Anterior cingulate cortex (tissue), 58 donors: Measurements from ENCODE around the gene REG3G.

ENCODE experiments used
- DNase-seq, 58 donors: peaks; one replicate each; lab custom pipeline; 2025; lab: John Stamatoyannopoulos, UW

The REG3G gene

DNA sequence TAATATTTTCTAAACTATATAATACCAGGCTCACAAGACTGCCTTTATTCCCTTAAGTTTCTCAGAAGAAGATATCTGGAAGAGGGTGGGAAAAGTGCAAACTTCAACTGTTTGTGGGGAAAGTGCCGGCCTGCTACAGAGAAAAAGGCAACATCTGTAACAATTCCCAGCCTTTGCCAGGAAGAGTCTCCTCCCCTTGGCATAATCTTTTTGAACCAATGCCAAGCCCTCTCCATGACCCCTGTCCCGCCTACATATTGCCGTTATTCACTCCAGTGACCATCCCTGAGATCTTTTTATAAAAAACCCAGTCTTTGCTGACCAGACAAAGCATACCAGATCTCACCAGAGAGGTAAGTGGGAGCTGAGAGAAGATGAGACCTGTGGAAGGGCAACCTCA, at the start of gene REG3G:
Gene REG3G, plus strand, starts transcription at position 282 of the 400 bp plus-strand sequence. CDS start 392 bp downstream, outside the sequence.
- no peak for DNase-seq

DNA sequence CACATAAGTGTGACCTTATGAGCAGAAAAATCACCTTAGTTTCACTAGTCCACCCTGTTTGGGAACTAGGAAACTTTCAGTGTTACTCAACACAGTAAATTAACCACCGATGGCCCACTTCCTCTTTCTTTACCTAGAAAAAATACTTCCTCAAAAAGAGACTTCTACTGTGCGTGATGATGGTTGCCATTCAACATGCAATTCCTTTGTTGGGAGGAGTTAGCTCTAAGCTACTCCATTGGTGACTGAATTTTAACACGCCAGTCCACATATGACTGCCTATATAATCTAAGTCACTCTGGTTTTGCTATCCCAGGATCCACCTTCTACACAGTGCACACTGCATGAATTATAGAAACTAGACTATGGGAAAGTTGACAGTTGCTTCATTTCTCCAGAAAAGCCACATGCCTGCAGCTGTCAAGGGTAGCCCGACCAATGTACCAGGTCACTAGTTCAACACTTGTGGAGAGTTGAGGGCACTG, 47.8 kb upstream of the REG3G start:
- DNase-seq = no peak

DNA sequence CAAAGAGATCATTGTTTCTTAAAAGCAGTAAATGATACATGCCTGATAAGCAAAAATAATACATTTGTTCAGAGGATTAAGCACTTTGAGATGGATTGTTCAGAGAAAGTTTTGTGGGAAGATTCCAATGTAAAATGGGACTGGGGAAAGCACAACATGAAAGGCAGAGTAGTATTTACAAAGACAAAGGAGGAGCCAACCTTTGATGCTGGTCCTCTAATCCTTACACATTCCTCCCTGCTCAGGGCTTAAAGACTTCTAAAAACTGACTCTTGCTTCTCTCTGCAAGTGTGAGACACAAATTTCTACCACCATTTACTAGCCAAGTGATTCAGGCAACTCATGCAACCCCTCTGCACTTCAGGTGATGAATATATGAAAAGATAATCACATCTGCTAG, 47.2 kb upstream of the REG3G start:
- DNase-seq = no peak

DNA sequence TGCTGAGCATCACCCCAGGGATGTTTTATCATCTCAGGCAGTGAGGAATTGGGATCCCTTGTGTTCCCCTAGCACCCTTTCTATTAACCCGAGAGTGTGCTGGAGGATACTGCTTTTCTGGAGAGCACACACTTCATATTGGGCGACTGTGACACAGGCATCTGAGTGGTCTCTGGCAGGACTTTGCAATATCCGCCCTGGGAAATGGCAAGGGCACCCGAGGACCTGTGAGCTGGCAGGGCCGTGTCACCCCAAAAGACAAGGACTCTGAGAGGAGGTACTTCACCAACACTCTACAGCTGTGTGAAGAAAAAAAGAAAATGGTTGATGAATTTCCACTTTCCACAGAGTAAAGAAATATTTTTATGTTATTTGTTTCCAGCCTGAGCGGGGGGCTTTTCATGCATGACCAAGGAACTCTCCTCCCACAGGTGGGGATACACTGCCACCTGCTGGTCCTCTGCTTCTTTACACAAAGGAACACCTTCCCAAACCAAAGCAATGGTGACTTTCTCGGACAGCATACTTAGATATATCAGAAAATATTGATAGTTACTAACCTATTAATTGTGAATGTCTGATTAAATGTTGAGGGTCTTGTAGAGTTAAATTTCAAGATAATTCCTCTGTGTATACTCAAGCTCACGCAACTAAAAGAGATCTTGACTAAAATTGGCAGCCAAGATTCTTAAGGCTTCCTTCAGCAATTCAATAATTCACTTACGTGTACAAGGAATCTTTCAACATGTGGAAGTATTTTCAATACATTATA, 45.9 kb upstream of the REG3G start:
- peak in 48 of 58 donors; percentile 3 to 80 (median 28) for DNase-seq

DNA sequence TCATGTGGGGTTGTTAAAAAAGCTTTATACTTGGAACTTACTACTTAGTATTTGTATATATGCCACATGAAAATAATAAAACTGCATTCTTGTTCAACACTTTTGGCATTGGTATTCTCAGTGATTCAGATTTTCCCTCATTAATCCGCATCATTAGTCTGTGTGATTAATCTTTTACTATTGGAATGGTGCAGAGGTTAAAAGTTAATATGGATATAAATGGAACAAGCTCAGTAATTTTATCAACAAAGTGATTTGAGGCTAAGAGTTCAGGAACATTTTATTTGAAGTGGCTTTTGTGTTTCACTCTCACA, 45.4 kb upstream of the REG3G start:
- DNase-seq = no peak

DNA sequence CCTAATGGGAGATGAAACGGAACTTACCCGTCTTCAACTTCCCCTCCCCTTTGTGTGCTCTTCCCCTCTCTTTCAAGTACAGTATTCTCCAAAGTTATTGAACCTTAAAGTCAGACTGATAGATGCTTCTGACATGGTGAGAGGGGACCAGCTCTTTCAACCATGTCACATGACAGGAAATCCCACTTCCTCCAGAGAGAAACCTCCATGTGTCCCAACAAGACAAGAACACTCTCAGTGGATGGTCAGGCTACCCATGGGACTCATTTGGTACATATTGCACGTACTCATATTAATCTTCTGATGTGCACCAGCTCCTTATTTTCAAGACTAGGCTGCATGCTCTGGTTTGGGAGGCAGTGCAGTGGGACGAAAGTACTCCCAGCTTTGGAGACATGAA, 44.6 kb upstream of the REG3G start:
- DNase-seq = no peak

DNA sequence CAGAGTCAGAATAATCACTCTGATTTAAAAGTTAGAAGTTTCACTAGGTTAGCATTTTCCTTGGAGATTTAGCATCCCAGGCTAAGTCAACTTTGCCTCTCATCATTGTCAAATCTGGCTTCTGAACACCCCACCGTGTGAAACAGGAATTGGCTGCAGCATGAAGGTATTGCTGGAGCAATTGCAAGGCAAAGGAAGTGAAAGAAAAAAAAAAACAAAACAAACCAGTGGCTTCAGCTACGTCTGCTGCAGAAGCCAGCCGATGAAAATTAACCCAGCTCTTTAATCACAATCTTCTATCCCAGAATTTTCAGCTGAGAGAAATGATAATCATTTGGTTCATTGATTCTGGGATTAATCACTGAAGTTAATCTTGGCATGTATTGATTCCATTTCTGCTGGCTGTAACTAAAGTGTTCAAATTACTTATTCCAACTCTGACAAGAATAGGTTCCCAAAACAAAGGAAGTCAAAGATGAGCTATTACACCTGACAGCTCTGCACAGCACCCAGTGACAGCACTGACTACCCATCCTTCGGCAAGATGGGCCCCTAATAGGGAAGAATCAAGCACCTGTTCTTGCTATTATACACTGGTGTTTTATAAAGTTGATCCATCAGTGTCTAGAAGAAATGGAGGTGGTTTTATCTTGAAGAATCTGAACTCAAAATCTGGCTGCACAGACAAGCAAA, 42.7 kb upstream of the REG3G start:
- DNase-seq = no peak

DNA sequence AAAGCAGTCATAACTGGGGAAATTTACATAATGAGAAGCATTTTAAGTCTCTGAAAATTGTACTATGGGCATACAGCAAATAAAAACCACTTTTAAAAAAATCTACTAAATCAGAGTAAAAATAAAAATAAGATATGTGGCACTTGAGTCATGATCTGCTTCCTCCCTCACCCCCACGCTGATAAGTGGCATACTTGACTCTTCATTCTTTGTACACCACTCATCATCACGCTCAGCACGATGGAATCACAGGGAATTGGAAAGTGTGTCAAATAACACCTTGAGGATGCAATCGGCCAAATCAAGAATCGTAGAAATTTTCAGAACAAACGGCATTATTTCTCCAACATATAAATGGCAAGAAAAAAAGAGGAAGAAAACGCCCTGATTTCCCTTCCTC, 41.1 kb upstream of the REG3G start:
- no peak for DNase-seq

DNA sequence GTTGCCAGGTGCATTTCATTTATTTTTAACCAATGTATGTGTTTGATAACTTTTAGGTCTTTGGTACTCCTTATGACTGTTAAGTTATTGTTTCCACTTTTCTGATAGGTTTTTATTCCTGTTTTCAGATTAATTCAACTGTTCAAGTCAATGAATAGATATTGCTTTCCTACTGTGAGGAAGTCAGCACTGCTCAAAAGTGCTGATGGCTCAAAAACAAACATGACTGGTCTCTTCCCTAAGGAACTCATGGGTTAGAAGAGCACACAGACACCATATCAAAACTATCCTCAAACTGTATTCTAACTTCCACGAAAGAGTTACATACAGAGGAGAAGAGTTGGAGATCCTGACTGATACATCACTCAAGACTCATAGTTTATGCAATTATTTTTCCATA, 39.9 kb upstream of the REG3G start:
- no peak for DNase-seq

DNA sequence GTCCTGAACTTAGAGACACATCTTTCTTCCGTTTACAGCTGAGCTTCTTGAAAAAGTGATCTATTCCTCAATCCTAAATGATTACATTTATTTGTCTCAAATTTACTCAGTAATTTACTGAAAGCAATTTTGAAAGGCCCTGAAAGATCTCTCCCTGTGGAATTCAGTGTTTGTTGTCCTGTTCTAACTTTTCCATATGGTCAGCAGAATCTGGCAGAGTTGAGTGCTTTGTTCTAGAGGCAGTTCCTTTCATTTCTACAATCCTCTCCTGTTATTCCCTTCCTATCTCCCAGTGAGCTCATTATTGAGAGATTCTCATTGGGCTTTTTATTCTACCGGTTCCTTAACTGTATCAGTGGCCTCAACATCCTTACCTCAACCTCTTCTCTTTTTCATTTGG, 36.5 kb upstream of the REG3G start:
- no peak for DNase-seq

DNA sequence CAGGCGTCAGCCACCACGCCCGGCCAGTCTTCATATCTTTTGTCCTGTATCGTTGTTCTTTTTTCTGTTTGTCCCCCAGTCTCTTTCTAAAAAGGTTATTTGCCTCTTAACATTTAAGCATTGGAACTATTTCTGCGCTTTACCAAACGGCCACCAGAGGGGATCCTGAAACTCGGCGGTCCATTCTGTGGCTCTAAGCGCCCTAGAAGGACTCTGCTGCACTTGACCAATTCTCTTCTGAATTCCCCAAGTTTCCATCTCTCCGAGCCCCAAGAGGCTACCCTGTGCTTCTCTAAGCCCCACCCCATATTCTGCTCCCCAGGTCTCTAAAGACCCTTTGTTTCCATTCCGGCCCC, 33.1 kb upstream of the REG3G start:
- peak in 16 of 58 donors; percentile 7 to 51 (median 19) for DNase-seq

DNA sequence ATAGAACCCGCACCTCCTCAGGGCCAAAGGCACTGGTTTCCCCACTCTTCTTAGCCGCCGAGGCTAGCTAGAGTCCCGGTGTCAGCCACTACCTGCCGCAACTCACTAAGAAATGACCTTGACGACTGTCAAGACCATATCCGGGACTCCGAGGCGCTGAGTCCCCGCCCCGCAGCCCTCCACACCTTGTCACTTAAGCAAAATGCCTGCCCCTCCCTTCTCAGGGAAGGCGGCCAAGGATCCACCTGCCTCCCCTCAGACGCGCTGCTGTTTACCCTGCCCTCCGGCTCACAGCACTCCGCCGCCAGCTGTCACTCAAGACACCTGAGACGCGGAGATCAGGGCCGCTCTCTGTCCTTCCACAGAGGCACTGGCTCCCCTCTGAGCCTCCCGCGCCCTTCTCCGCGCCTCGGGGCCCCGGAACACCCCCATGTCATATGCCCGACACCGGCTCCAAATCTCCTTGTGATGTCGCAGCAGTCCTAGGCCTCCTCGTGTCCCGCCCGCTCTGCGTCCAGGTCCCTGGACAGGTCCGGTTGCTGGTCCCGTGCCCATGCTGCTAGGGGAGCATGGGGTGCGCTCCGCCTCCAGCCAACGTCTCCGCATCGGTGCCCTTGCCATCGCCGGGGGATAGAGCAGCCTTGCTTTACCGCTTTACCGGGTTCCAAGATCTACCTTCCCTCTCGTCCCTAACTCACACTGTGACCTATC, 32.5 kb upstream of the REG3G start:
- peak in 10 of 58 donors; percentile 8 to 49 (median 18) for DNase-seq

DNA sequence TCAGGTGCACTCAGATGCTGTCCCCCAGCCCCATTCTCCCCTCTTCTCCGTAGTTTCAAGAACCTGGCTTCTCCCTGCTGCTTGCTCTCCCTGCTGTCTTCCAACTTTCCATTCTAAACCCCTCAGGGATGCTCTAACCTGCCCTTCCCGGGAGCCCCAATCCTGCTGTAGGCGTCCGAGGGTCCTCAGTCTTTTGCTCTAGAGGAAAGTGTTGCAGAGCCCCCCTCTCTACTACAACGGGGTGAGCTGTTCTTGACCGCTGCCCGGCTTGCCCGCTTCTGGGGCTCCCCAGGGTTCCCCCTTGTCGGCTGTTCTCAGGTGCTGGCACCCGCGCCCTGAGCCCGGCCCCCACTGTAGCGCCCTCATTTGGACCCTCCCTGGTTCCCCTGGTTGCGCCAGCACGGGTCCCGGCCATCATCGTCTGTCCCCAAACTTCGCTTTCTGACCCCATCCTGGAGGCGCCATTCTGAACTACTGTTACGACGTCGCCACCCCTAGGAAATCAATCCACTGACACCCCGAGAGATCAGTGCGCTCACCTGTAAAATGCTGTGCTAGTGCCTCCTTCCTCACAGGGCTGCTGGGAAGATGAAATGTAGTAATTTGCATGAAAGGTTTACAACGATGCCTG, 31.9 kb upstream of the REG3G start:
- peak in 1 of 58 donors; percentile 48 for DNase-seq

DNA sequence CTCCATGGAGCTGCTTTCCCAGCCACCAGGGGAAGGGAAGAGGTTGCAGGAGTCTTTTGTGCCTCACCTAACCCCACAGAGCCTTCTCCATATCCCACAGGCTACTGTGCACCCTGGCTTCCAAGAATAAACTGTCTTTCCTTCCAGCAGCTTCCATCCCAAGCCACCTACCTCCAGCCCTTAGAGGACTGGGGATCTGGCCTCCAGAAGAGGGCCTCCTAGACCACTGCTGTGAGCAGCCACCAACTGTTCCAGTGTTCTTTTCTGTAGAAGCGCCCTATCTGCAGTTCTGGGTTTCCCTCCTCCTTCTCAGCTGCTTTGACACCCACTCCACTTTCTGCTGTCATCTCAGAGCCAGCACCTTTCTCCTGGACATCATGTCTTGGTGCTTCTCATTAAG, 30.7 kb upstream of the REG3G start:
- DNase-seq = no peak

DNA sequence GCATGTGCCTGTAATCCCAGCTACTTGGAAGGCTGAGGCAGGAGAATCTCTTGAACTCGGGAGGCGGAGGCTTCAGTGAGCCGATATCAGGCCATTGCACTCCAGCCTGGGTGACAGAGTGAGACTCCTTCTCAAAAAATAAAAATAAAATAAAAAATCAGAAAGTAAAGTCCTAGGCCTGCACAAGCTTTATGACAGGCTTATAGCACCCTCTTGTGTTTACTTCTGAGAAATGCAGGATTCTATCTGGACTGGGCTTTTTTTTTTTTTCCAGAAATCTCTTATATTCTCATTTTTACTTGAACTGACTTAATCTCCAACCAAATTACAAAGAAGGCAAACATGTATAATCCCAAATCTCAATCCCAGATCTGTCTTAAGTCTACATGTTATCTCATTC, 26.1 kb upstream of the REG3G start:
- DNase-seq = no peak

DNA sequence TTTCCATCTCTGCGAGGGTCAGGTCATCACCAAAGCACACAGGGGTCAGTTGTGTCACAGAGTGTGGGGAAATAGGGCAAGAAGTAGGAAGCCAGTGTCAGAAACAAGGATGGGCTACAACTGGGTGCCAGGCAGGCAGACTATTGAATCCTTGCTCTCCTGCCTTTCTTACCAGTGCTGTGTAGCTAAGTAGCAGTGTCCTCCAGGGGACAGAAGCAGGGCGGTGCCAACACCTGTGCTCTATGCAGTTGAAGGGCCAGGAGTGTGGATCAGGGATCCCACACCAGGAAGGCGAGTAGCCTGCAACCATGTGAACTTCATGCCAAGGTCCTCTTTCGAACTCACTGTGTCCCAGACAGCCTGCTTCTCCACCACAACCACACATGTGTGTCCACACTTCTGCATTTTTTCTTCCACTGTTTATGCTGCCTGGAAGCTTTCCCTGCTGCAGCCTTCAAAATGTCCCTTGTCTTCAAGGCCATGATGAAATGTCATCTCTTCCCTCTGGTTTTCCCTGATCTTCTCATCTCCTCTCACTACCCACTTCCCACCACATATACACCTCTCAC, 25.4 kb upstream of the REG3G start:
- no peak for DNase-seq

DNA sequence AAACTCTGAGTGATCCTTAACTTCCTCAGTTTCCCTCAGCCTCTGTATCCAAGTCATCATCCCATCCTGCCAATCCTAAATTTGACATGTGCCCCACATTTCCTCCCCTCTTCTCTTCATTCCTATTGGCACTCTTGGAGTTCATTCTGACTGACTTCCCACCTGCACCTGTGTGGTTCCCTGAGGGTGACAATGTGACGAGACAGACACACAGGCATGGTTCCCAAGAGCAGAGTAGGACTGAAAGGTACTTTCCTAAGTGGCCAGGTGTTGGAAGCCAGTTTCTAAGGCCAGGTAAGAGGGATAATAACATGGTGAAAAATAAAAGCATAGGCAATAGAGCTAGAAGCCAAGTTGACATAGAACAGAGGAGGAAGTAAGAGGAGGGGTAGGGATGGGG, 24.2 kb upstream of the REG3G start:
- no peak for DNase-seq

DNA sequence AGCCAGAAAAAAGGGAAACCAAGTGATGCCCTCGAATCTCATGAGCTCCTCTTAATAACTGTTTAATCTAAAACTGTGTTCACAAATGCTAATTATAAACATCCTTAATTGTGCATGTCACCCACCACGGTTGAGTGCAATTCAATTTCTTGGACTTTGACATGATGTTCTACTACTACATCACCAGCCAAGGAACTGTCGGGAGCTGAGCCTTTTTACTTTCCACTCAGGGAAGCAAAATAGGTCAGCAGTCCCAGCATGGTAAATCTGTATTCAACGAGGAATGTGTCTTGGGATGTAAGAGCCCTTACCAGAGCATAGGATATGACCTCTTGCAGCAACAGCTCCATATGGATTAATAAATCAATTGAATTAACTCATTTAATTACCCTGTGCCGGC, 20.8 kb upstream of the REG3G start:
- peak in 3 of 58 donors; percentile 8 to 17 (median 8) for DNase-seq

DNA sequence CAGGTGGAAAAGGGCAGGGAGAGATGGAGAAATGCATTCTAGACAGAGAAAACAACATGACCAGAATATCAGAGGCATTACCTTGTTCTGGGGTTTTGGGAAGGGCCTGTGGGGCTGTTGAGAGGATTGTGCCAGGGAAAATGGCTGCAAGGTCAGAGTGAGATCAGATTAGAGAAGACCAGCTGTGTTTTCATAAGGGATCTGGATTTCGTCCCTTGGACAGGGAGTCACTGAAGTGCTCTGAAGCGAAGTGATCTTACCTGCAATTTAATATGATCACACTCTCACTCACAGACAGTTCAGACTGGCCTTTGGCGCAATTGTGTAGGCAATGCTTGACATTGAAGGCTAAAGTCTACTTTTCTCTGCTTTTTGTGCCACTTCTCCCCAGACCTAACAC, 20.3 kb upstream of the REG3G start:
- no peak for DNase-seq

DNA sequence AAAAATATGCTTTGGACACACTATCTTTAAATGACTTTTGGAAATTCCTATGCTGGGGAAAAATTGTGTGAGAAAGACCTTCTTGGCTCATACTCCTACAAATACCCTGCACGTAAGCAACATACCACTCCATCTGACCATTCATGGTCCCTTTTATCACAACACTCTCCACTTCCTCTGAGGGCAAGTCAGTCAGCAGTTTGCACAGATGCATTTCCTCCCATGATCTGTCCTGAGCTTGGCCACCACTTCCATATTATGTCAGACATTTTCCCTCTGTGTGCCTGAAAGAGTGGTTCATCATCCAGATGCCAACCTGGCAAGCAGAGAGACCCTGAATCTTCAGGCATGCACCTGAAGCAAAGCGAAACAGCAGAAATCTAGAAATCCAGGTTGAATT, 16.1 kb upstream of the REG3G start:
- no peak for DNase-seq

DNA sequence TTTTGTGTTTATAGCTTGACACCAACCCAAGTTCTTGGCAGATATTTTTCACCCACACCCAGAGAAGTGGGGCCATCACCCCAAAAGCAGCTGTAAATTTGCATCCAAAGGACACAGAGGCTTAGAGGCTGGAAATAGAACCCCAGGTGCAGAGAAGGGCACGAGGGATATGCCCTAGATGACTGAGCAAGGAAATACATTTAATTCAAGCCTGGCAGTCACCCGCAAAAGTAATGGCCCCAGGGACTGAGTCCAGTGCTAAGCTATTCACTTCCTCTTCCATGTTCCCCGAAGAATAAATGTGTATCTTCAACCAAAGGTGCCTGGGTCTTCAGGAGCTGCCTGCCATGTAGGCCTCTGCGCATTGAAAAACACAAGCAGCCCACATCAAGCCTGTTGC, 14.0 kb upstream of the REG3G start:
- no peak for DNase-seq
